COR-L47 (cell line): ENCODE measurements around the gene ZNF12.

Experiments used
- DNase-seq: peaks from one replicate; lab custom pipeline; 2025; lab: John Stamatoyannopoulos, UW

ZNF12 gene

DNA sequence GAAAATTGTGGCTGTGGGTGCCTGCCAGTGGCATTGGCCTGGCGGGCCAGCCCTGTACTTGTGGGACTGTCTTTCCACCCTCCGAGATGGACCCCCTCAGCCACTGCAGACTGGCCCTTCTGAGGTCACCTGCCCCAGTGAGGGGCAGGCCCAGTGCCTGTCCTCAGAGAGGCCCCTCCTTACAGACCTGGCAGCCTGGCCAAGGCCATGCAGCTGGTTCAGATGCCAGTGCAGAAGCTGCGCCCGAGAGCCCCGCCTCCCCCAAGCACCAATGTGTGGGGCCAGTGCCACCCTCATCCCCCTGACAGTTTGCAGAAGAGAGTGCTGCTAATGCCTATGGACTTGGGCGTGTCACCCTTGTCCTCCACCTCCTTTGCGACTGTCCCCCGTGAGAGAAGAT is 59.7 kb downstream of the ZNF12 start:
- no peak for DNase-seq

DNA sequence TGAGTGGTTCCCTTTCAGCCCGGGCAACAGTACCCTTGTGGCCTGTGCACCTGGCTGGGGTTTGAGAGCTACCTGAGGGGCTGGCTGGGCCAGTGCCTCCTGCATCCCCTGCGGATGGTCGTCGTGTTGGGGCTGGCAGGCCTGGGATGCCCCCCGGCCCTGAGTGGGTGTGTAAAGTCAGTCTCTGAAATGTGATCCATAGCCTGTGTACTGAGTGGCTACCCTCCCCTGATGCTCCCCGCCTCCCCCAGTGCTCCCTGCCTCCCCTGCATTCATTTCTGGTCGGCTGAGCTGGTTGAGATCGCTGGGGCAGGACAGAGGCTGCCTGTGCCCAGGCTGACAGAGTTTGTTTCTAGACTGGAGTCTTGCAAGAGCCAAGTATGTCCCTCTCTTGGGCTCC is 60.3 kb downstream of the ZNF12 start:
- DNase-seq: no peak

GRCh38 chr7:6644728-6645127 is 62.0 kb downstream of the ZNF12 start:
- no peak for DNase-seq

GRCh38 chr7:6643915-6644625 is 62.7 kb downstream of the ZNF12 start:
- no peak for DNase-seq

DNA sequence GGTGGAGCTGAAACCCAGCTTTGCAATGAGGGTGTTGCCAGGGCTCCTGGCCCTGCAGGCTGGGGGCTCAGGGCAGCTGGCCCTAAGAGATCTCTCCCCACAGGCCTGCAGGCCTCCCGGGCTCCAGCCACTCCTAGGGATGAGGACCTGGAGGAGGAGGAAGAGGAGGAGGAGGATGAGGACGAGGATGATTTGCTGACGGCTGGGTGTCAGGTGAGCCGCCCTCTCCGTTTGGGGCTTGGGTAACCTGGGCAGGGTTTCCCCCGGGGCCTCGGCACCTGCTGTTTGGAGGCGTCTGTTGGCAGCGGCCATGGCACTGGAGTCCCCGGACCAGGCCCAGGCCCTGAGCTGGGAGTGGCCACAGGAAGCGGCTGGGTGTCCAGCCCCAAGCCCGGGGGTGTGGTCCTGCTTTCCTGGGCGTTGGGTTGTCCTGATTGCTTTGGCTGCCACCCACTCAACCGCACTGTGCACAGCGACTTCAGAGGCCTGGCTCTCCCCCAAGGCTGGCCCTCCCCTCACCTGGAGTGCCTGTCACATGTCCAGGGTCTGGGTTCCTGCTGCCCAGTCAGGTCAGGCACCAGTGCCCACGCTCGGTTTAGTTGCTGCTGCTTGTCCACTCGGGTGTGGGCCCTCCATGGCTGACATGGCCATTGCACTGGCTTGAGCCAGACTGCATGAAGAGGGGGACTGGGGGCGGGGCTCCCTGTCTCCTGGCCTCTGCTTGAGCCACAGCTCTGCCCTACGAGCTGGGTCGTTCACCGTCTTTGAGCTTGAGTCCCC is 63.7 kb downstream of the ZNF12 start:
- DNase-seq: no peak

GRCh38 chr7:6642239-6642839 is 64.4 kb downstream of the ZNF12 start:
- no peak for DNase-seq

- DNase-seq: no peak
Observed at GRCh38 chr7:6641305-6642035, 65.3 kb downstream of the ZNF12 start.

GRCh38 chr7:6640246-6640721 is 66.5 kb downstream of the ZNF12 start:
- no peak for DNase-seq

DNA sequence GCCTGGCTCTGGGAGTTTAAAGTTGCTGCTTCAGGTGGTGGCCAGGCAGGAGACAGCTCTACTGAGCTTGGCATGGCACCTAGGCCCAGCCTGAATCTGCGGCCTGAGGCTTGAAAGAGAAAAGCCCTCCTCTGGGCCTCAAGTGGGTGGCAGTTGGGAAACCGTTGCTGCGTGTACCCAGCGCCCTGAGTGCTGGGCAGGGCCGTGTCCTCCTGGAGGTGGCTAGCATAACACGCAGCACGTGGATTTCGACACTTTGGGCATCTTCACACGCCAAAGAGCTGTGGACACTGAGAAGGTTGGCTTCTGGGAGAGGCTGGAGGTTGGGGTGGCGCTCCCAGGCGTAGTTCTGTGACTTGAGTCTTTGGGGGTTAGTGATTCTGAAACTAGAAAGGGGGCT is 67.1 kb downstream of the ZNF12 start:
- DNase-seq: no peak

DNA sequence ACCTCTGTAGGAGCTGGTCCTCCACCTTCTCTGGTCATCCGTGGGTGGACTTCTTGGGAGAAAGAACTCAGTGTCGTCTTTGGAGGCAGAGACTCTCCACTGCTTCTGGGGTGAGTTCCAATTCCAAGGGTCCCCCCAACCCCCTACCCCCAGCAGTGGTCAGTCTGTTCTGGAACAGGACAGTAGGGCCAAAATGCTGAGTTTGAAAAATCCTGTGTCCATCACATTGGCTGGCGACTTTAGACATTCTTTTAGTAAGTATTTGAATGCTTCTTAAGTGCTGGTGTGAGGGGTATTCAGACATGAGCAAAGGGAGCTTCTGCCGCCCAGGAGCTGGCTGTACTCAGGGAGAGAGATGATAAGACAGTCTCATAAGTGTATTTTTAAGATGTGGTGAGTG is 67.7 kb downstream of the ZNF12 start:
- DNase-seq: no peak
